ENCODE measurements around the gene ALDH1A3. TPM values are rescaled to one million over a fixed set of nuclear protein-coding genes. Genes with fewer than 3 reads are reported as not detected.

Gene ALDH1A3
- total RNA-seq, 4 donors from 2014 or later = 6.8 to 12.4 (median 7.7) TPM

GRCh38 chr15:100880139-100880896 lies 687 bp downstream of the ALDH1A3 start:
- Histone ChIP-seq H3K9me3 (no peaks in the 10 kb centered on the region), H3K36me3 (no peaks in the 10 kb centered on the region), H3K4me3 (peak overlapping the region; percentile 60), H3K27me3 (peaks cover 31% of the 10 kb centered on the region), H3K27ac (no peak overlapping the region), H3K4me1 (peaks cover 16% of the 10 kb centered on the region)
- TF ChIP-seq, protein P1, sequence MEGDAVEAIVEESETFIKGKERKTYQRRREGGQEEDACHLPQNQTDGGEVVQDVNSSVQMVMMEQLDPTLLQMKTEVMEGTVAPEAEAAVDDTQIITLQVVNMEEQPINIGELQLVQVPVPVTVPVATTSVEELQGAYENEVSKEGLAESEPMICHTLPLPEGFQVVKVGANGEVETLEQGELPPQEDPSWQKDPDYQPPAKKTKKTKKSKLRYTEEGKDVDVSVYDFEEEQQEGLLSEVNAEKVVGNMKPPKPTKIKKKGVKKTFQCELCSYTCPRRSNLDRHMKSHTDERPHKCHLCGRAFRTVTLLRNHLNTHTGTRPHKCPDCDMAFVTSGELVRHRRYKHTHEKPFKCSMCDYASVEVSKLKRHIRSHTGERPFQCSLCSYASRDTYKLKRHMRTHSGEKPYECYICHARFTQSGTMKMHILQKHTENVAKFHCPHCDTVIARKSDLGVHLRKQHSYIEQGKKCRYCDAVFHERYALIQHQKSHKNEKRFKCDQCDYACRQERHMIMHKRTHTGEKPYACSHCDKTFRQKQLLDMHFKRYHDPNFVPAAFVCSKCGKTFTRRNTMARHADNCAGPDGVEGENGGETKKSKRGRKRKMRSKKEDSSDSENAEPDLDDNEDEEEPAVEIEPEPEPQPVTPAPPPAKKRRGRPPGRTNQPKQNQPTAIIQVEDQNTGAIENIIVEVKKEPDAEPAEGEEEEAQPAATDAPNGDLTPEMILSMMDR (IDR thresholded peaks at IDR 0.05) = no peak
- TF ChIP-seq POLR2A (IDR thresholded peaks at IDR 0.05) (no peak), POLR2AphosphoS5 (IDR thresholded peaks at IDR 0.05) (no peak), EP300 (IDR thresholded peaks at IDR 0.05) (no peak)
- DNase-seq (ENCODE audit: low spot score in 2 of 2) = peak in 1 of 2 donors; percentile 50
- WGBS = 54% methylated on average over 24 of the region's 80 CpGs

GRCh38 chr15:100880897-100881242 lies 1.2 kb downstream of the ALDH1A3 start:
- WGBS = 73% methylated on average over 10 of the region's 10 CpGs
- Histone ChIP-seq H3K4me3 (peak overlapping the region; percentile 60), H3K36me3 (no peaks in the 10 kb centered on the region), H3K27me3 (peaks cover 31% of the 10 kb centered on the region), H3K27ac (no peak overlapping the region), H3K4me1 (peaks cover 16% of the 10 kb centered on the region), H3K9me3 (no peaks in the 10 kb centered on the region)
- no peak for TF ChIP-seq POLR2AphosphoS5 (IDR thresholded peaks at IDR 0.05)
- DNase-seq (ENCODE audit: low spot score in 2 of 2) = no peak

GRCh38 chr15:100881573-100882336 lies 2.1 kb downstream of the ALDH1A3 start:
- peaks cover 34% of the 10 kb centered on the region for H3K27me3 ChIP-seq
- WGBS = 94% methylated on average over 14 of the region's 14 CpGs
- no peak overlapping the region for H3K27ac ChIP-seq
- H3K4me1 ChIP-seq = peaks cover 16% of the 10 kb centered on the region
- H3K36me3 ChIP-seq = no peaks in the 10 kb centered on the region
- no peaks in the 10 kb centered on the region for H3K9me3 ChIP-seq
- TF ChIP-seq EP300 (IDR thresholded peaks at IDR 0.05) (no peak), POLR2A (IDR thresholded peaks at IDR 0.05) (no peak), POLR2AphosphoS5 (IDR thresholded peaks at IDR 0.05) (no peak)
- TF ChIP-seq, protein P1 (IDR thresholded peaks at IDR 0.05) = no peak
- peak in 1 of 2 donors; percentile 20 for DNase-seq (ENCODE audit: low spot score in 2 of 2)
- no peak overlapping the region for H3K4me3 ChIP-seq

GRCh38 chr15:100885116-100885515 lies 5.5 kb downstream of the ALDH1A3 start:
- no peak for DNase-seq (ENCODE audit: low spot score in 2 of 2)
- H3K27ac ChIP-seq = no peak overlapping the region

GRCh38 chr15:100885811-100886210 lies 6.2 kb downstream of the ALDH1A3 start:
- peaks cover 14% of the 10 kb centered on the region for H3K4me1 ChIP-seq
- H3K27me3 ChIP-seq = peaks cover 10% of the 10 kb centered on the region
- no peaks in the 10 kb centered on the region for H3K36me3 ChIP-seq
- H3K9me3 ChIP-seq = no peaks in the 10 kb centered on the region
- WGBS = 92% methylated on average over 7 of the region's 7 CpGs
- no peak overlapping the region for H3K27ac ChIP-seq
- H3K4me3 ChIP-seq = no peak overlapping the region
- TF ChIP-seq POLR2A (IDR thresholded peaks at IDR 0.05) (no peak), EP300 (IDR thresholded peaks at IDR 0.05) (no peak), POLR2AphosphoS5 (IDR thresholded peaks at IDR 0.05) (no peak)
- TF ChIP-seq, protein P1 (IDR thresholded peaks at IDR 0.05) = no peak
- no peak for DNase-seq (ENCODE audit: low spot score in 2 of 2)

More at GRCh38 chr15:100885116-100885515, 5.5 kb downstream of the ALDH1A3 start:
- Histone ChIP-seq H3K27me3 (peaks cover 17% of the 10 kb centered on the region), H3K4me1 (peaks cover 19% of the 10 kb centered on the region), H3K36me3 (no peaks in the 10 kb centered on the region), H3K4me3 (no peak overlapping the region), H3K9me3 (no peaks in the 10 kb centered on the region)
- no peak for TF ChIP-seq POLR2A (IDR thresholded peaks at IDR 0.05)
- no peak for TF ChIP-seq POLR2AphosphoS5 (IDR thresholded peaks at IDR 0.05)
- TF ChIP-seq EP300 (IDR thresholded peaks at IDR 0.05) = no peak
- TF ChIP-seq, protein P1 (IDR thresholded peaks at IDR 0.05) = no peak
- WGBS = 65% methylated on average over 8 of the region's 8 CpGs

Measured in suprapubic skin (tissue), 4 donors.